Vagina (tissue), 2 donors: ENCODE results near the gene KYAT1. TPM values are rescaled to one million over a fixed set of nuclear protein-coding genes. Genes with fewer than 3 reads are reported as not detected.

Experiments used
- DNase-seq, 2 donors: peaks; one replicate each; pipeline ENCODE4 v3.0.0-alpha.2; 2017; ENCODE audit errors: extremely low spot score in 2 of 2
- H3K27ac ChIP-seq: fragments of 200-600 bp; sonication (generic); one replicate; pipeline ENCODE4 v1.5.1; 2019
- H3K27me3 ChIP-seq: fragments of 200-600 bp; sonication (generic); one replicate; pipeline ENCODE4 v1.5.1; 2019
- H3K36me3 ChIP-seq, 2 donors: fragments of 200-600 bp; sonication (generic); one replicate each; pipeline ENCODE4 v1.5.1; 2017 to 2019
- H3K4me1 ChIP-seq: fragments of 200-600 bp; sonication (generic); one replicate; pipeline ENCODE4 v1.5.1; 2019
- H3K4me3 ChIP-seq, 2 donors: fragments of 200-600 bp; sonication (generic); 1 replicate in 1 of 2; 2 replicates in 1 of 2; pipeline ENCODE4 v1.5.1; 2016 to 2019
- H3K9me3 ChIP-seq: fragments of 200-600 bp; sonication (generic); one replicate; pipeline ENCODE4 v1.5.1; 2019
- CTCF ChIP-seq, 3 experiments: fragments of 450-650 bp in 2 of 3; fragments of 200-600 bp in 1 of 3; sonication (generic) in 1 of 3; IDR thresholded peaks; one replicate each; pipeline ENCODE4 v1.5.1; 2017 to 2019; ENCODE audit warnings: antibody characterized with exemption in 3 of 3, mild to moderate bottlenecking in 2 of 3, moderate library complexity in 2 of 3
- POLR2A ChIP-seq, 2 donors: fragments of 450-650 bp; IDR thresholded peaks; one replicate each; pipeline ENCODE4 v1.6.1; 2017; ENCODE audit warnings: antibody characterized with exemption in 2 of 2, mild to moderate bottlenecking in 2 of 2, moderate library complexity in 2 of 2
- POLR2AphosphoS5 ChIP-seq, 2 donors: sonication (generic); formaldehyde crosslinking; IDR thresholded peaks; one replicate each; pipeline ENCODE4 v1.9.0; 2017; ENCODE audit warnings: antibody characterized with exemption in 2 of 2, mild to moderate bottlenecking in 2 of 2, low read depth in 1 of 2; ENCODE audit not compliant: insufficient read depth in 1 of 2
- intact Hi-C: fragments of 100-400 bp; cut with DNase I; formaldehyde crosslinking; loops from one replicate; pipeline ENCODE4 v1.15.1; 2023
- total RNA-seq: library from RNA; depleted of rRNA; stranded (reverse); fragments of >200 nt; gene quantifications from one replicate; pipeline ENCODE4 v1.2.3, GENCODE V29; 2016

Gene KYAT1
- total RNA-seq, 1 donor from 2014 or later: 11.0 TPM

GRCh38 chr9:128898845-128899565, 17.3 kb upstream of the KYAT1 start:
- DNase-seq: no peak
- H3K27me3 ChIP-seq: no peaks in the 10 kb centered on the region
- H3K9me3 ChIP-seq: no peaks in the 10 kb centered on the region
- intact Hi-C loops: no loop called here
- H3K36me3 ChIP-seq: peaks cover 0 to 24% of the 10 kb centered on the region in 2 donors
- no peak for TF ChIP-seq POLR2A (IDR thresholded peaks at IDR 0.05)
- no peak for TF ChIP-seq POLR2AphosphoS5 (IDR thresholded peaks at IDR 0.05; ENCODE audit: insufficient read depth in 1 of 2, low read depth in 1 of 2)
- no peak for TF ChIP-seq CTCF (IDR thresholded peaks at IDR 0.05)
- peak overlapping the region; percentile 94 for H3K27ac ChIP-seq
- H3K4me3 ChIP-seq: no peak overlapping the region
- peaks cover 77% of the 10 kb centered on the region for H3K4me1 ChIP-seq

GRCh38 chr9:128898382-128898781, 16.6 kb upstream of the KYAT1 start:
- peak overlapping the region; percentile 94 for H3K27ac ChIP-seq
- peaks cover 0 to 25% of the 10 kb centered on the region in 2 donors for H3K36me3 ChIP-seq
- TF ChIP-seq CTCF (IDR thresholded peaks at IDR 0.05) (no peak), POLR2A (IDR thresholded peaks at IDR 0.05) (no peak), POLR2AphosphoS5 (IDR thresholded peaks at IDR 0.05; ENCODE audit: insufficient read depth in 1 of 2, low read depth in 1 of 2) (no peak)
- H3K4me3 ChIP-seq: no peak overlapping the region
- H3K27me3 ChIP-seq: no peaks in the 10 kb centered on the region
- intact Hi-C loops: no loop called here
- DNase-seq: no peak
- no peaks in the 10 kb centered on the region for H3K9me3 ChIP-seq
- peaks cover 77% of the 10 kb centered on the region for H3K4me1 ChIP-seq

- intact Hi-C loops: no loop called here
- H3K4me3 ChIP-seq: no peak overlapping the region
- H3K36me3 ChIP-seq: peaks cover 0 to 25% of the 10 kb centered on the region in 2 donors
- TF ChIP-seq POLR2A (IDR thresholded peaks at IDR 0.05) (no peak), POLR2AphosphoS5 (IDR thresholded peaks at IDR 0.05; ENCODE audit: insufficient read depth in 1 of 2, low read depth in 1 of 2) (no peak), CTCF (IDR thresholded peaks at IDR 0.05) (no peak)
- no peak for DNase-seq
- H3K27ac ChIP-seq: peak overlapping the region; percentile 8
- no peaks in the 10 kb centered on the region for H3K27me3 ChIP-seq
- H3K9me3 ChIP-seq: no peaks in the 10 kb centered on the region
- H3K4me1 ChIP-seq: peaks cover 81% of the 10 kb centered on the region
Measured at GRCh38 chr9:128895556-128895955, 13.8 kb upstream of the KYAT1 start.

GRCh38 chr9:128894764-128895163, 13.0 kb upstream of the KYAT1 start:
- peaks cover 0 to 25% of the 10 kb centered on the region in 2 donors for H3K36me3 ChIP-seq
- H3K9me3 ChIP-seq: no peaks in the 10 kb centered on the region
- H3K27ac ChIP-seq: peak overlapping the region; percentile 97
- no peak for TF ChIP-seq POLR2AphosphoS5 (IDR thresholded peaks at IDR 0.05; ENCODE audit: insufficient read depth in 1 of 2, low read depth in 1 of 2)
- TF ChIP-seq CTCF (IDR thresholded peaks at IDR 0.05): no peak
- no peaks in the 10 kb centered on the region for H3K27me3 ChIP-seq
- peaks cover 79% of the 10 kb centered on the region for H3K4me1 ChIP-seq
- no peak overlapping the region for H3K4me3 ChIP-seq
- DNase-seq: no peak
- intact Hi-C loops: no loop called here

- H3K36me3 ChIP-seq: peaks cover 0 to 27% of the 10 kb centered on the region in 2 donors
- no peak for TF ChIP-seq CTCF (IDR thresholded peaks at IDR 0.05)
- H3K27me3 ChIP-seq: no peaks in the 10 kb centered on the region
- H3K4me1 ChIP-seq: peaks cover 78% of the 10 kb centered on the region
- no peaks in the 10 kb centered on the region for H3K9me3 ChIP-seq
- no peak overlapping the region for H3K4me3 ChIP-seq
- H3K27ac ChIP-seq: peak overlapping the region; percentile 97
- intact Hi-C loops: no loop called here
- DNase-seq: no peak
Measured at GRCh38 chr9:128893354-128893753, 11.6 kb upstream of the KYAT1 start.
